Hematopoietic multipotent progenitor cell (in vitro differentiated cells): ENCODE results near the gene MAP1LC3A. TPM values are rescaled to one million over a fixed set of nuclear protein-coding genes. Genes with fewer than 3 reads are reported as not detected.

Experiments used
- DNase-seq, 3 donors: peaks; one replicate each; pipeline ENCODE4 v3.0.0-alpha.2; 2011 to 2015; ENCODE audit warnings: low read depth in 2 of 3, low spot score in 2 of 3
- total RNA-seq: library from RNA; depleted of rRNA; stranded (reverse); fragments of >200 nt; gene quantifications from one replicate; pipeline ENCODE4 v1.2.3, GENCODE V29; 2012

Gene MAP1LC3A
- total RNA-seq, 1 donor = 5.1 TPM

GRCh38 chr20:34546751-34547181, 11.8 kb upstream of the MAP1LC3A start:
- no peak for DNase-seq

- DNase-seq = no peak
Measured at GRCh38 chr20:34547844-34548613, 10.5 kb upstream of the MAP1LC3A start.

- peak in 2 of 3 donors; percentile 67 to 80 for DNase-seq
Measured at GRCh38 chr20:34549291-34549928, 9.1 kb upstream of the MAP1LC3A start.

GRCh38 chr20:34549929-34550305, 8.6 kb upstream of the MAP1LC3A start:
- DNase-seq = no peak

- DNase-seq = no peak
Measured at GRCh38 chr20:34552569-34552968, 5.9 kb upstream of the MAP1LC3A start.

- no peak for DNase-seq
Measured at GRCh38 chr20:34553366-34553867, 5.1 kb upstream of the MAP1LC3A start.

- DNase-seq = no peak
Measured at GRCh38 chr20:34557936-34558319, 590 bp upstream of the MAP1LC3A start.

- DNase-seq = no peak
Measured at GRCh38 chr20:34559311-34560140, 1.0 kb downstream of the MAP1LC3A start.

GRCh38 chr20:34560141-34560523, 1.6 kb downstream of the MAP1LC3A start:
- no peak for DNase-seq

- DNase-seq = no peak
Measured at GRCh38 chr20:34560614-34561013, 2.1 kb downstream of the MAP1LC3A start.

GRCh38 chr20:34561661-34562060, 3.1 kb downstream of the MAP1LC3A start:
- no peak for DNase-seq

- DNase-seq = peak in 2 of 3 donors; percentile 52 to 63
Measured at GRCh38 chr20:34562641-34563040, 4.1 kb downstream of the MAP1LC3A start.

GRCh38 chr20:34564833-34565232, 6.3 kb downstream of the MAP1LC3A start:
- DNase-seq = no peak

- no peak for DNase-seq
Measured at GRCh38 chr20:34566978-34567891, 8.7 kb downstream of the MAP1LC3A start.

GRCh38 chr20:34567892-34568865, 9.7 kb downstream of the MAP1LC3A start:
- no peak for DNase-seq

- DNase-seq = no peak
Measured at GRCh38 chr20:34569598-34569997, 11.1 kb downstream of the MAP1LC3A start.

- DNase-seq = peak in 1 of 3 donors; percentile 61
Measured at GRCh38 chr20:34570859-34571306, 12.4 kb downstream of the MAP1LC3A start.

- DNase-seq = no peak
Measured at GRCh38 chr20:34571753-34572152, 13.2 kb downstream of the MAP1LC3A start.
